GM23338 (cell line): ENCODE measurements around the gene MYOF.

Experiments
- CTCF ChIP-seq, 2 experiments: fragments of 200-600 bp in 1 of 2; sonication (generic) in 1 of 2; conservative IDR thresholded peaks; 2 replicates each; pipeline versions ENCODE4 v1.5.1 to v1.6.1; 2016 to 2017; ENCODE audit warnings: antibody characterized with exemption in 2 of 2, low read depth in 2 of 2, mild to moderate bottlenecking in 2 of 2, moderate library complexity in 1 of 2
- EZH2 ChIP-seq: fragments of 200-600 bp; sonication (generic); IDR thresholded peaks from one replicate; pipeline ENCODE4 v1.8.0; 2017; ENCODE audit warnings: antibody characterized with exemption, mild to moderate bottlenecking, low read depth; ENCODE audit not compliant: unreplicated experiment
- POLR2AphosphoS5 ChIP-seq: IDR thresholded peaks from 2 replicates; pipeline ENCODE4 v1.6.1; 2016; ENCODE audit warnings: antibody characterized with exemption, low read depth

DNA sequence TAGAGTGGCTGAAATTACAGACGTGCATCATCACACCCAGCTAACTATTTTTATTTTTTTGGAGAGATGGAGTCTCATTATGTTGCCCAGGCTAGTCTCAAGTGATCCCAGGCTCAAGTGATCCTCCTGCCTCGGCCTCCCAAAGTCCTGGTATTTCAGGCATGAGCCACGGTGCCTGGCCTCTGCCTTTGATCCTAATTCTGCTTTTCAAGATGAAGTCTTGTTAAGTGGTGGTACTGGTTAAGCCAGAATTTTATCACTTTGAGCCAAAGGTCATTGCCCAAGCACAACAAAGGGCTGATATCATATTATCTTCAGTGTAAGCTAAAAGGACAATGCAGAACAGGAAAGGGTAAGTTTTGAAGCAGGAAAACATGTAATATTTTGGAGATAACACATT, 64.2 kb downstream of the MYOF start:
- TF ChIP-seq EZH2 (no peak), CTCF (conservative IDR thresholded peaks at IDR 0.05; ENCODE audit: low read depth in 2 of 2) (no peak), POLR2AphosphoS5 (no peak)
